RPMI8226 (cell line): ENCODE measurements around the gene STX8.
"Not testable (repeated sequence)": the region's sequence is repeated elsewhere in the genome, so short reads cannot be mapped to it uniquely, and the experiment has no call there.

Experiments
- DNase-seq: peaks from one replicate; pipeline ENCODE4 v3.0.0-alpha.2; 2015

Gene STX8

DNA sequence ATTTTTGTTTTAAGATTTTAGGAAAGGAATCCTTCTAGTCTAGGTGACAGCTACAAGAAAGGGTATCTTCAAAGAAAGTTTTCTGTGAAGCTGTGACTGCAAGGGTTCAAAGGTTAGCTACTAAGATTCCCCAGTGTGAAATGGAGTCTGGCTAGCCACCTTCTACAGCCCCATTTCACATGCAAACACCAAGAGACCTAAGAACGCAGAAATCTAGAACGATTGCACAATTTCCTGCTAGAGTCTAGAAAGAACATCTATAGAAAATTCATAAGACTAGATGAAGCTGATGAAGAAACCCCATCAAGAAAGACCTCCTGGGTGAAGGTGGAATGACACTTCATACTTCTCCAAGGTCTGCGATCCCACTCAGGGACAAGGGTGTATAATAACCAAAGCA lies 77.1 kb downstream of the STX8 start:
- DNase-seq = no peak

DNA sequence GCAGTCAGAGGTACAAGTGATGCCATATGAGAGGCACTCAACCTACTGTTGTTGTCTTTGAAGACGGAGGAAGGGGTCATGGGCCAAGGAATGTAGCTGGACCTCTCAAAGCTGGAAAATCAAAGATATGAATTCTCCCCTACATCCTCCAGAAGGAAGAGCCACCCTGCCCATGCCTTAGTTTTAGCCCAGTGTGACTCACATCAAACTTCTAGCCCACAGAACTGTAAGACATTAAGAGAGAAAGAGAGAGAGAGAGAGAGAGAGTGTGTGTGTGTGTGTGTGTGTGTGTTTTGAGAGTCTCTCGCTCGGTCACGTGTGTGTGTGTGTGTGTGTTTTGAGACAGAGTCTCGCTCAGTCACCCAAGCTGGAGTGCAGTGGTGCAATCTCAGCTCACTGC lies 87.1 kb downstream of the STX8 start:
- no peak for DNase-seq

DNA sequence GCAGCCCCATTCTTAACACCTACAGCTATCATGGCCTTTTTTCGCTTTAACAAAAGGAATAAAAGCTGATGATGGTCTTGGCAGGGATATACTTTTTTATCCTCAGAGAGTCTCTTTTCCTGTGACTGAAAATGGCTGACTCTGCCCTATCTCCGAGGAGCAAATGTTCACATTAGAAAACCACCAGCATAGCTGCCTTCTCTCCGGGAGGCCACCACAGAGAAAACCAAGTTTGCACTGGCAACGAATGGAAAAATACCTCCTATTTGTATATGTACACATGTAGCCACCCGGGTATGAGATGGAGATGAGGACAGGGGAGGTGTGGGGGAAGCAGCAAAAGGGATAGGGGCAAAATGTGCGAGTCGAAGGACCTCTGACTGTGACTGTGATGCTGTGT lies 88.2 kb downstream of the STX8 start:
- no peak for DNase-seq

DNA sequence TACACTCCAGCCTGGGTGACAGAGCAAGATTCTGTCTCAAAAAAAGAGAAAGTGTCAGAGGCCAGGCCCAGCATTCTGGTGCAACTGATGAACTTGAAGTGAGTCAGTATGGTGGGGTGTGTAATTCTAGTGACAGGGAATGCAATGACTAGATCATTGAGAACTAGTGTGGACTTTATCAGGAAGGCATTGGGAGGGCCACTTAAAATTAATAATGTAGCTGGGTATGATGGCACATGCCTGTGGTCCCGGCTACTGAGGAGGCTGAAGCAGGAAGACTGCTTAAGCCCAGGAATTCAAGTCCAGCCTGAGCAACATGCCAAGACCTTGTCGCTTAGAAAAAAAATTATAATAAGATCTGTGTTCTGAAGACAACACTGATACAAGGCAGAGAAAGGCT lies 90.8 kb downstream of the STX8 start:
- DNase-seq = no peak

DNA sequence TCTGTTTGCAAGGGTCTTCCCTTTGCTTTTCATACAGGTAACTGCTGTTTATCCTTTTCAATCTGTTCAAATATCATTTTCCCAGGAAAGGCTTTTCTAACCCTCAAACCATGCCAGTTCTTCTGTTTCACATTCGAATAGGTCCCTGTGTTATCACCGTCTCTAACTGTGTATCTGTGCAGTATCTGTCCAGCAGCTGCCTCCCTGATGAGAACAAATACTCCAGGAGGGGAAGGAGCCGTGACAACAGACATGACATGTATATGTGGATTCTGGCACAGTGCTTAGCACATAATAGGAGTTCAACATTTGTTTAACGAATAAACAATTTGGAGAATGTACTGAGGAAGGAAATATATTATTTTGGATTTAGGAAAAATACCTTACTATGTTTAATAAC lies 95.7 kb downstream of the STX8 start:
- no peak for DNase-seq

DNA sequence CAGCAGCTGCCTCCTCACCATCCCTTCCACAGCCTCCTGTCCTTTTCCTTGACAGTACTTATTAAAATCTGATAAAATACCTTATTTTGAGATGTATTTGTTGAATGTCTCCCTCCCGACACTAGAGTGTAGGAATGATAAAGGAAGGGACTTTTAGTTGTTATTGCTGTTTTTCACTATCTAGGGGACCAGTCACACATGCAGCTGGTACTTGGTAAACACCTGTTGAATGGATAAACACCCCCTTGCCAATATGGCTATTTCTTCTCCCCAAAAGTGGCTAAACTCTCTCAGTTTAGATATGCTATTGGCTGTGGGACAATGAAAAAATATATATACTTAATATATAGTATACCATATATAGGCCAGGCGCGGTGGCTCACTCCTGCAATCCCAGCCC lies 96.7 kb downstream of the STX8 start:
- no peak for DNase-seq

DNA sequence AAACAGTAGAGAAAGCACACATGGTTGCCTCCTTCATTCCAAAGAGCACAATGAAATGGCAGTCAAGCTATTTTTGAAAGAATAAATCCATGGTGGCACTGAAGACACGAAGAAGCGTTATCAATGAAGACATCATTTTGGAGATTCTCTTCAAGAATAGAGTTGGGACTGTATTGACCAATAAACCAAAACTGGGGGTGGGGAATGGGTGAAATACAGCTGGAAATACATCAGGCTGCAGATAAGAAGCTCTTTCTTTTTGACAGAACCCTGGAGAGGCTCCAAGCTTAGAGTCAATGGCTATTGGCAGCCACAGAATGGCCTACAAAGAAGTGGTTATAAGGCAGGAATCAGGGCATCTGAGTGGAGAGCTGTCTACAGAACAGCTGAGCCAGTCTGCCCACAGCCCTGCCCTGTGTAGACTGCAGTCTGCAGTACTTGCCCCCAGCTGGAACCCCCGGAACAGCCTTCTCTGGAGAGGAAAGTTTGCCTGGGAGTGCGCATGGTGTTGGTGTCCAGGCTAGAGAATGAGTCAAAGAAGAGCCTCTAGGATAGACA lies 100.4 kb downstream of the STX8 start:
- no peak for DNase-seq

DNA sequence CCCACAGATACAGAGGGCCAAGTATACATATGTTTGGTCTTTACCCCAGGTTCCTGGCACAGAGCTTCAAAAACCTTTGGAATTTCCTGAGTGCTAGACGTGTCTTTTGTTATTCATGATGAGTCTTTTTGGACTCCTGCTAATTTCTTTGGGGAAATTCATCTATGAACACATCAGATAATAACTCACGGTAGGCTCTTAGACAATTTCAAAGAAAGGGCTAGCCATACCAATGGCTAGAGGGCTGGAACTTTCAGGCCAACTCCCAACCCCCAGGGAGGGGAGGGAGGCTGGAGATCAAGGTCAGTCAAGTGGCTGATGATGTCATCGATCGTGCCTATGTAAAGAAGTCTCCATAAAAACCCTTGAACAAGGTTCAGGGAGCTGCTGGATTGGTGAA lies 101.9 kb downstream of the STX8 start:
- no peak for DNase-seq

DNA sequence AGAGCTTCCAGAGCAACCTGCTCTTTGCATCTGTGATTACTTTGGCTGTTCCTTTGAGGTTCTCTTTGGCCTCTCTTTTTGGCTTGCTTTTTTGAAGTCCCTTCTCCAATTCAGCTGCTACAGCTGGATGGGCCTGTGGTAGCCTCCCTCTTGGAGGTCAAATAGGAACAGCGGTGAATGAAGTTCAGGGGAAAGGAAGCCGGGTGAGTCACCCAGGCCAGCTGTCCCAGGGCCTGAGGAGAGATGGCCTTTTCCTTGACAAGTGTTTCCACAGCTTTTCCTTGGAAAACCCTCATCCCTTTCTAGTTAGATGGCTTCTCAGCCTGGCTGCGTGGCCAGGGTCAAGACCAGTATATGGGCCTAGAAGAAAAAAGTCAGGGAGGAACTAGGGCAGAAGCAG lies 103.1 kb downstream of the STX8 start:
- DNase-seq = no peak

DNA sequence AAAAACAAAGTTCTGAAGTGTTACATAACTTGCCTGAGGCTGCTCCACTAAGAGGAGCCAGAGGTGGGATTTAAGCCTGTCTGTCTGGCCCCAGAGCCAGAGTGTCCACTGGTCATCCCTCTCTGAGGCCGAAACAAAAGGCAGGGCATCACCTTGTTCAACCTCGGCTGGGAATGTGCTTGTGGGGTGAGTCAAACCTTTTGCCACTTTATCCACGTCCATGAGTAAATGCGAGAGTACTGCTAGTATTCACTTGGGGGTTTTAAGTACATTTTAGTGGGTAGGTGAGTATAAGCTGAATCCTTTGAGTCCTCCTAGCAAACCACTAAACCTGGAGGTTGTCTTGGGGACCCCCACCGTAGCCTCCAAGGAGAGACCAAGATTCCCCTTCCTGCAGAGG lies 103.5 kb downstream of the STX8 start:
- no peak for DNase-seq

DNA sequence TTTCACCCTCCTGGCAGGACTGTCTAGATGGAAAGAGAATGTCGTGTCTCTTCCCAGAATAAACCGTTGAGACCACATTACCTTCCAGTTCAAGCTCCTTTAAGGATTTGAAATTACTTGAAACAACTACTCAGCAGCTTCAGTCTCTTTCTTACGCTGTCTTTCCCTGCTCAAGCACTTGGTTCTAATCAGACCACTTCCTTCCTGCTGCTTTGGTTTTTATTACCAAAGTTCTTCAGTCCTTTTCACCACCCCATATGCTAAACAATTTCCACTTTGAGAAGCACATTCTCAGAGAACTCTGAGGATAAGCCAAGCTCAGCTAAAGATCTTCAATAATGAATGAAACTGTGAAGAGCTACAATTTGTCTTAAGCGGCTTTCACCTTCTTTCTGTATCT lies 105.4 kb downstream of the STX8 start:
- no peak for DNase-seq

DNA sequence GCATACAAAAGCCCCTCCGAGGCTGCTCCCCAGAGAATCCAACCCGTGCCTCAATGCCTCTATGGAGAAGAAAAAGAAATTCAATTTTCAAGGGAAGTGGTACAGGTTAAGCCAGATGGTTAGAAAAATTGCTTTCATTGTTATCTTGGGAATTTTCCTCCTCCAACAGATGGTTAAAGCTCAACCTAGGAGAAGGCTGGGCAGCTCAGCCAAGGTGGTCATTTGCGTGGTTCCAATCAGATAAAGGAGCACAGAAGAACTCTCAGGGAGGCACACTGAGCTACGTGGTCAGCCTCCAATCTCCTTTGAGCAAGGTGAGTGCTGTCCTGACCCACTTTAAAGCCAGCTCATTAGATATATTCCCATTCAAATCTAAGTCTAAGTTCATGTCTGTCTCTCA lies 106.7 kb downstream of the STX8 start:
- no peak for DNase-seq

DNA sequence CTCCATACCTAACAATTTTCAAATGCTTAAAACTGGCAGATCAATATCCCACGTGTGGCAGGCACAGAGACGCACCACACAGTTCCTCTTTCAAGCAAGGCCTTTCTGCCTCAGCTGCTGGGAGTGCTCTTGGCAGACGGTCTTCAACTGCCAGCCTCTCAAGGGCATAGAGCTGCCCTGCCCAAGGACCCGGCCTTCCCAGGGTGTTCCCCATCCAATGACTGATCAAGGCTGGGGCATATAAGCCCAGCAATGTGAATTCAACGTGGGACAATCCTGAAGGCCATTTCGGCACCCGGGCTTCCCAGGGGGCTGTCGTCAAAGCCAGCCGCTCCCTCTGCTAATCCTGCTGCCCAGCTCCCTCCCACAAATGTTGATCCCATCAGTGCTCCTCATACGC lies 107.1 kb downstream of the STX8 start:
- no peak for DNase-seq

DNA sequence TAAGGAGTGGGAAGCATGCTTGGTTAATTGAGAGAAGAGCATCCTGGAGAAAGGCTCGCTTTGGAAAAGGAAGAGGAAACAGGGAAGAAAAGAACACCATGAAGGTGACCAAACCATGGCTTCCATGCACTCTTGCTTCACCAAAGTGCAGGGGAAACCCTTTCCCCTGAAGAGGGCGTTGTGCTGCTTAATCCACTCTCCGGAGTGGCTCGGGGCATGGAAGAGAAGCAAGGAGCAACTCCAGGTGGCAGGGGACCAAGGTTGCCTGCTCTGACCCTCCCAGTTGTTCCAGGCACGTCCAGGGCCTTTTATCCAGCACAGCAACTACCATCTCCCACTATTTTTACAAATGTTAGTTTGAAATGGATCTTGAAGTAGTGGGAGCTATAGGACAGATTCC lies 108.1 kb downstream of the STX8 start:
- no peak for DNase-seq

DNA sequence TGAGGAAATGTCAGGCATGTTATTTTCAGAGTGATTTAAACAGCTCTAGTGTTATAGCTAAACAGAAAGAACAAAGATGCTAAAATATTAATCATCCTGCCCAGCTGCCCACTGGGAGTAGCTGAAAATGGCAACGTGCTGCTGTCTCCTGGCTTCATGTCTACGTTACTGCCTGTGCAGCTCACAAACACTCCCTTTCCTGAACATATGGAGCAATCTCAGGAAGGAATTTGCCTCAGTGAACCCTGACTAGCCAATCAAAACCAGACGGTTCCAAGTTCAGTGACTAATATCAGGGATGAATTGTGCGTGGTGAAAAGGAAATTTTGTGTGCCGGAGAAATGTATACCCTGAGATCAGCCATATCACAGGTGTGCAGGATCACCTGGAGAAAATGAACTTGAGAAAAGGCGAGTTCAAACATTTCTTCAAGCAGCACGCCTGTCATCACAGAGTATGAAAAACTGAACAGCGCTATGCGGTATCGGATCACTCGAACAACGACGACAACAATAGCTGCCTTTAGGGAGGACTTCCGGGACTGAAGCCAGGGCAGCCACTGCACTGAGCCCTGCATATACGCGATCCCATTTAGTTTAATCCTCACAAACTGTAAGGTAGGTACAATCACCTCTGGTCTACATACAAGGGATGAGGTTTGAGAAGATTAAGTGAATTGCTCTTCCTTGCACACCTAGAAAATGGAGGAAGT lies 110.3 kb downstream of the STX8 start:
- no peak for DNase-seq

DNA sequence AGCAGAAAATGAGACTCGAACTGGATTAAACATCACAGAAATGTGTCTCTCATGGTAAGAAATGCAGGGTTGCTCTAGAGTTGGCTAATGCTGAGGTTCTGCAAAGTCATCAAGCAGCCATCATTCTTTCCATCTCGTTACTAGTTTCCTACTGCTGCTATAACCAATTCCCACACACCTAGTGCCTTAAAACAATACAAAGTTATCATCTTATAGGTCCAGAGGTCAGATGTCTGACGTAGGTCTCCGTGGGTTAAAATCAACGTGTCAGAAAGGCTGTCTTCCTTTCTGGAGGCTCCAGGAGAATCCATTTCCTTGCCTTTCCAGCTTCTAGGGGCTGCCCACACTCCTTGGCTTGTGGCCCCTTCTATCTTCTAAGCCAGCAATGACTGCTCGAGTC lies 118.6 kb downstream of the STX8 start:
- DNase-seq = no peak

DNA sequence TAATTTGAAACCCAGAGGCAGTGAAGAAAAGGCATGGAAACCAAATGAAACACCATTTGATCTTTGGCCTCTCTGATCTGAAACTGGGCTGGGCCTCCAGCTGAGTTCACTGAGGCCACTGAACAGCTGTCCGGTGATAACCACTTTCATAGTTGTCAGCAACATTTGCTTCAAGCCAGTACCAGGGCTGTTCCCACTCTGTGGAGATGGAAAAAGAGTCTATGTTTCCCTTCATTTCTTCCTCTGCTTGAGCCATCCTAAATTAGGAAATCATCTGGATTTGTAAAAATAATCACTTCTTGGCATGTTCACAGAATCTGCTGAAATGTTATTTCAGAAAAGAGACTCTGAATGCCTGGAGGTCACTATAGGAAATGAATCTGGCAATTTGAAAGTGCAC lies 119.3 kb downstream of the STX8 start:
- peak; percentile 26 for DNase-seq

DNA sequence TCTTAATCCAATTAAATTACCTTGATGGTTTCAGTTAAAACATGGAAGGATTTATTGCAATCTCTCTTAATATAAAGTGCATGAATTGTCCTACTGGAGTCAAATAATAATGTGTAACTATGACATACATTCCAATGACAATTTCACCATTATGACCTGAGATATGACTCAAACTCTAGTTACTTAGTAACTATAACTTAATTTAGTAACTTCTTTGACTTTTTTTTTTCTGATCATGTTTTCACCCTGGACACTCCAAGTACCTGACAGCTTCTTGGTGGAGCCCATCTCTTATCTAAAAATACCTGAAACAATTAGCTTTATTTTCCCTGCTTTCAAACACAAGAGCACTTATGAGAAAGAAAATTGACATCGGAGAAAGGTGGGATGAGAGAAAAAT lies 123.7 kb downstream of the STX8 start:
- no peak for DNase-seq

DNA sequence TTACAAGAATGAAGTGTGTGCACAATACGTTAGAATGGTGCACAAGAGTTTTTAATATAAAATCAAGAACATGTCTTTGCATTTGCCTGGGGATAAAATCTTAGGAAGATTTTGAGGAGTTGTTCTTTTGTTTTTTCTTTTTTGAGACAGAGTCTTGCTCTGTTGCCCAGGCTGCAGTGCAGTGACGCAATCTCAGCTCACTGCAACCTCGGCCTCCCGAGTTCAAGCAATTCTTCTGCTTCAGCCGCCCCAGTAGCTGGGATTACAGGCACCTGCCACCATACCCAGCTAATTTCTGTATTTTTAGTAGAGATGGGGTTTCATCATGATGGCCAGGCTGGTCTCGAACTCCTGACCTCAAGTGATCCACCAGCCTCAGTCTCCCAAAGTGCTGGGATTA lies 128.3 kb downstream of the STX8 start:
- not testable (repeated sequence) for DNase-seq

DNA sequence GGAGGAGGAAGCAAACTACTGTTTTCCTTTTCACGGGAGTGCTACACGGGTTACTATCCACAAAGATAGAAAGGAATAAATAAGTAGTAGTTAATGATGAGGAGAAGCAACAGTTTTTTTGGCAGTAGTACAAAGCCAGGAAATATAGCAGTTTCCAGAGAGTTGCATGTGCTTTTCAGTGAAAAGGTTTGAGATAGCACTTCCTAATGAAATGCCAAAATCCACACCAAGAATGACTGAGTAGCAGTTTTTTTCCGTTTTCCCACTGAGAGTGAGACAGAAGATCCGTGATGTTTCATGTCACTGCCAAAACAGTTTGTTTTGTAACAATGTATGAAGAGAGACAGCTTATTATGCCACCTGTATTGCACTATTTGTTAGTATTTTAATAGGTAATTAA lies 129.1 kb downstream of the STX8 start:
- DNase-seq = no peak

DNA sequence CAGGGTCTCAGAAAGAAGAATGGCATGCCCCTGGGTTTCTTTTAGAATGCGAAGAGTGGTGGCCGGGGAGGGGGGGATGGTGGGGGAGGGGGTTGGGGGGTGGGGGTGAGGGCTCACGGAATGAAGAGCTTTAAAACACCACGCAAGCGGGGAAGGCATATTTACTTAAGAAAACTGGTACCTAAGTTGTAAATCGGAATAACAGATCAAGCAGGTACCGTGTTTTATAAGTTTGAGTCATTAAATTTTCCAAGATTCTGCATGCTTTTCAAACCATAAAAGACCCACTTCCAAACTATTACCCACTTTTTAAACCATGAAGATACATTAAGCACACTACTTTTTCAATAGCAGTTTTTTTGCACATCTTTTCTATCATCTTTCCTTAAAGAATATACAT lies 130.2 kb downstream of the STX8 start:
- no peak for DNase-seq

DNA sequence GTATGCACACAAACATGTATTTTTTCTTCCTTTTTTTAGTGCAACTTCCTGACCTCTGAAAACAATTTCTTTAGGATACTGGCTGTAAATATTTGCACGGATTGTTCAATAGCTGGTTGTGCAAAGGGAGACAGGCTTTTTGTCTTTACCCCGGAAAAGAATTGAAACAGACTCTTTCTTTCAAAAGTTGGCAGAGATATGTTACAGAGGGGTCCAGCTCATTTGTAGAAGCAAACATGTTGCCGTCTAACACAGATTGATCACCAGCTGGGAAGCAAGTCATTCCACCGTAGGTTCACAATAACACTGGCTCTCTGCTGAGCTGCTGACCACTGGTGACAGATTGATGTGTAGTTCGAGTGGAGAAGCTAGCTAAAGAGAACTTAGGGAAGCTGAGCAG lies 130.9 kb downstream of the STX8 start:
- no peak for DNase-seq

DNA sequence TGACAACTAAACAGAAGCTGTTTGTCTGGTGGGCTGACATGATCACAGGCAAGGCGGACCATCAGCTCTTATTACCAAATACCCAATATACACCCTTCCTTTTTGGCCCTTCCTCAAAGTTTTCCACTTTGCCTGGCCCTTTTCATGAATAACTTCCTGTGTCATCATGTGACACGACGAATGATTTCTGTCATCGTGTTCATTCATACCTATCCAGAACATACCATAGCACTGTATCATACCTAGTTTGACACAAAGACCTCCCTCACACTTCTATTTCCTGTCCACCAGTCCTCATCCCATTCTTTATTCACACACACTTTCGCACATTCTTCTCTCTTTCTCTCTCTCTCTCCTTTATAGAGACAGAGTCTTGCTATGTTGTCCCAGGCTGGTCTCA lies 131.8 kb downstream of the STX8 start:
- DNase-seq = no peak

DNA sequence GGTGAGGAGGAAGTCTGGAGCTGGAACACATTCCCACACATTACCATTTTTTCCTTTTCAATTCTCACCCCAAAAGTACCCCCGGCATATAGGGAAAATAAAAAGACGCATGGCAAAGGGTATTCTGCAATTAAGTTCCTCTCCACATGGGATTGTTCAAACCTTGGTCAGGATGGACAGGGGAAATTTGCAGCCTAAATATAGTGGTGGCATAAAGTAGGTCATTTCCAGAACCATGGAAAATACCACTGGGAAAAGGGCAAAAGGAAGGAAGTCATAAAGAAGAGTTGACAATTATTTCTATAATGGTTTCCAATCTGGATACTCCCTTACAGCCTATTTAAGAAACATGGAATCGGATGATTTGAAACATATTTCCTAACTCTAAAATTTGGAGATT lies 135.8 kb downstream of the STX8 start:
- DNase-seq = no peak

DNA sequence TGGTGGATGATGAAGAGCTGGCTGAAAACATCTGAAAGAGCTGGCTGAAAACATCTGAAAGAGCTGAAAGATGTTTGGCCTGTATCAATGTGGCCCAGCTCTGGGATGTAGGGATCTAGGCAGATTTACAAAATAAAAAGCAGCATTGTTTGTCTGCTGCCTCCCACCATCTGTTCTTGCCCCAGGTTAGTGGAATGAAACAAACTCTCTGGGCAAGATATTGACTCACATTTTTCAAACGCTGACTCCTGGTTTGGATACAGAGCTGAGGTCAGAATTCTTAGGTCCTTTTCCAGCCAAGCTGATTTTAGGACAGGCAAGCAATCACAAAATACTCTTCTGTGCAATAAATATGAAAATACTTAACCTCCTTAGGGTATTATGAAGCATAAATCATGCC lies 139.0 kb downstream of the STX8 start:
- no peak for DNase-seq

DNA sequence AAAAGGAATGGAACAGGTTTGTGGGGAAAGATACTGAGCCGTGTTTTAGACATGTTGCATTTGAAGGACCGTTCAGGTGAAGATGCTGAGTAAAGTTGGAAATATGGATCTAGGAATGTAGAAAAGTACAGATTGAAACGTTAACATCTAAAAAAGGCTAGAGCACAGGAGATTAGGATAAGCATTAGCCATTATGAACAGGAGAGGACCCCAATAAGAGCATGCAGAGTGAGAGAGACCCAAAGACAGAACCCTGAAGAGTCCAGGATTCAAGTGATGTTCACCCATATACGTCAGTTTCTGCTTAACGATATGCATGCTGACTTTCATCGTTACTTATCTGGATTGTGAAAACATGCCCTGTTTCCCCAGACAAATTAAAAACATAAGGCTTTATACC lies 140.5 kb downstream of the STX8 start:
- DNase-seq = no peak
